A673 (cell line): ENCODE data around the gene PLCG2. TPM values are rescaled to one million over a fixed set of nuclear protein-coding genes. Genes with fewer than 3 reads are reported as not detected.

ENCODE experiments used
- BruUV-seq: library from RNA; stranded (reverse); fragments of 400-500 nt; replicated peaks from 2 replicates; lab custom pipeline; 2021; lab: Mats Ljungman, UMichigan
- CTCF ChIA-PET: fragments of 300-600 bp; sonication (Branson Sonifier 250); formaldehyde crosslinking; loops from one replicate; lab custom pipeline; 2022; ENCODE audit warnings: antibody characterized with exemption; lab: Charles Lee
- POLR2A ChIA-PET: fragments of 300-600 bp; sonication (Branson Sonifier 250); formaldehyde crosslinking; loops from one replicate; lab custom pipeline; 2022; ENCODE audit warnings: antibody characterized with exemption; ENCODE audit not compliant: low non-redundant PET; lab: Charles Lee
- DNase-seq: peaks from one replicate; pipeline ENCODE4 v3.0.0-alpha.2; 2015; ENCODE audit warnings: low spot score
- H3K27ac ChIP-seq: fragments of 200-600 bp; sonication (generic); 2 replicates; pipeline ENCODE4 v1.5.1; 2016; ENCODE audit warnings: mixed run types, low read depth, mild to moderate bottlenecking, mixed read lengths, antibody characterized with exemption, low read length; ENCODE audit not compliant: poor library complexity, severe bottlenecking
- H3K27me3 ChIP-seq: fragments of 200-600 bp; sonication (generic); replicated peaks from 2 replicates; pipeline ENCODE4 v1.6.1; 2017; ENCODE audit warnings: mixed run types, low read depth, mild to moderate bottlenecking, mixed read lengths, antibody characterized with exemption, low read length; ENCODE audit not compliant: insufficient read depth, poor library complexity
- H3K36me3 ChIP-seq: fragments of 200-600 bp; sonication (generic); 2 replicates; pipeline ENCODE4 v1.6.1; 2016; ENCODE audit warnings: mixed run types, mild to moderate bottlenecking, mixed read lengths, antibody characterized with exemption, low read length; ENCODE audit not compliant: insufficient read depth, poor library complexity, severe bottlenecking
- H3K4me1 ChIP-seq: fragments of 200-600 bp; sonication (generic); 2 replicates; pipeline ENCODE4 v1.6.1; 2017; ENCODE audit warnings: mixed run types, mild to moderate bottlenecking, mixed read lengths, antibody characterized with exemption, low read length; ENCODE audit not compliant: insufficient read depth, poor library complexity, severe bottlenecking
- H3K4me3 ChIP-seq: fragments of 200-600 bp; sonication (generic); 2 replicates; pipeline ENCODE4 v1.5.1; 2016; ENCODE audit warnings: low read depth, mixed run types, mild to moderate bottlenecking, mixed read lengths, low read length; ENCODE audit not compliant: poor library complexity, severe bottlenecking
- H3K9me3 ChIP-seq: fragments of 200-600 bp; sonication (generic); 2 replicates; pipeline ENCODE4 v1.6.1; 2016; ENCODE audit warnings: mixed run types, low read depth, mild to moderate bottlenecking, mixed read lengths, antibody characterized with exemption, low read length; ENCODE audit not compliant: poor library complexity, severe bottlenecking
- CTCF ChIP-seq: fragments of 300-800, 200-600 bp; sonication (generic); conservative IDR thresholded peaks from 2 replicates; pipeline ENCODE4 v1.5.1; 2017; ENCODE audit warnings: low read depth, mild to moderate bottlenecking, antibody characterized with exemption, low read length, moderate library complexity, mixed read lengths
- EZH2 ChIP-seq: fragments of 200-600 bp; sonication (generic); IDR thresholded peaks from 2 replicates; pipeline ENCODE4 v1.6.1; 2017; ENCODE audit warnings: borderline replicate concordance, low read depth, mild to moderate bottlenecking, mixed read lengths, antibody characterized with exemption, low read length; ENCODE audit not compliant: poor library complexity, severe bottlenecking
- intact Hi-C: fragments of 100-400 bp; cut with micrococcal nuclease; formaldehyde crosslinking; loops from one replicate; pipeline ENCODE4 v1.10.0; 2022; ENCODE audit not compliant: unreplicated experiment
- total RNA-seq: library from RNA; stranded (reverse); gene quantifications from 2 replicates; pipeline ENCODE4 v1.2.3, GENCODE V29; 2021

Gene PLCG2
- total RNA-seq, 1 experiment from 2014 or later: 9.6 TPM

GRCh38 chr16:81891736-81892364, 112.8 kb downstream of the PLCG2 start:
- Histone ChIP-seq H3K36me3 (no peaks in the 10 kb centered on the region), H3K4me1 (no peaks in the 10 kb centered on the region), H3K4me3 (no peak overlapping the region), H3K27ac (no peak overlapping the region), H3K9me3 (no peaks in the 10 kb centered on the region), H3K27me3 (no peaks in the 10 kb centered on the region)
- TF ChIP-seq EZH2: no peak
- BruUV-seq: no TSS peak
- no peak for DNase-seq
- ChIA-PET CTCF (interaction anchor here (1.1 kb wide), 1 partner anchor 338 kb away, joined by 5 read pairs; no protein-coding TSS in a partner anchor), POLR2A (no interaction called here)
- intact Hi-C loops: no loop called here

GRCh38 chr16:81894592-81894991, 115.5 kb downstream of the PLCG2 start:
- intact Hi-C loops: no loop called here
- Histone ChIP-seq H3K9me3 (no peaks in the 10 kb centered on the region), H3K4me3 (no peak overlapping the region), H3K27me3 (no peaks in the 10 kb centered on the region), H3K27ac (no peak overlapping the region), H3K36me3 (no peaks in the 10 kb centered on the region), H3K4me1 (no peaks in the 10 kb centered on the region)
- TF ChIP-seq CTCF (no peak), EZH2 (no peak)
- DNase-seq: no peak
- CTCF ChIA-PET: interaction anchor here (1.2 kb wide), 1 partner anchor 21 kb away, joined by 3 read pairs; no protein-coding TSS in a partner anchor
- BruUV-seq: no TSS peak
- POLR2A ChIA-PET: no interaction called here

GRCh38 chr16:81896902-81897301, 117.8 kb downstream of the PLCG2 start:
- CTCF ChIA-PET: no interaction called here

More at GRCh38 chr16:81896902-81897301, 117.8 kb downstream of the PLCG2 start:
- no peaks in the 10 kb centered on the region for H3K9me3 ChIP-seq
- H3K4me1 ChIP-seq: no peaks in the 10 kb centered on the region
- H3K4me3 ChIP-seq: no peak overlapping the region
- POLR2A ChIA-PET: no interaction called here
- no peaks in the 10 kb centered on the region for H3K27me3 ChIP-seq
- intact Hi-C loops: no loop called here
- TF ChIP-seq CTCF (no peak), EZH2 (no peak)
- H3K36me3 ChIP-seq: no peaks in the 10 kb centered on the region
- no peak for DNase-seq
- no peak overlapping the region for H3K27ac ChIP-seq
- BruUV-seq: no TSS peak
